HG02623 (cell line): Measurements from ENCODE around the gene RIPOR1.
"Not testable (repeated sequence)": the region's sequence is repeated elsewhere in the genome, so short reads cannot be mapped to it uniquely, and the experiment has no call there.

Experiments
- ATAC-seq: cut with Tn5 transposase; IDR thresholded peaks from one replicate; pipeline ENCODE4 v1.9.1; 2021; ENCODE audit warnings: moderate library complexity; ENCODE audit not compliant: unreplicated experiment

The RIPOR1 gene, protein sequence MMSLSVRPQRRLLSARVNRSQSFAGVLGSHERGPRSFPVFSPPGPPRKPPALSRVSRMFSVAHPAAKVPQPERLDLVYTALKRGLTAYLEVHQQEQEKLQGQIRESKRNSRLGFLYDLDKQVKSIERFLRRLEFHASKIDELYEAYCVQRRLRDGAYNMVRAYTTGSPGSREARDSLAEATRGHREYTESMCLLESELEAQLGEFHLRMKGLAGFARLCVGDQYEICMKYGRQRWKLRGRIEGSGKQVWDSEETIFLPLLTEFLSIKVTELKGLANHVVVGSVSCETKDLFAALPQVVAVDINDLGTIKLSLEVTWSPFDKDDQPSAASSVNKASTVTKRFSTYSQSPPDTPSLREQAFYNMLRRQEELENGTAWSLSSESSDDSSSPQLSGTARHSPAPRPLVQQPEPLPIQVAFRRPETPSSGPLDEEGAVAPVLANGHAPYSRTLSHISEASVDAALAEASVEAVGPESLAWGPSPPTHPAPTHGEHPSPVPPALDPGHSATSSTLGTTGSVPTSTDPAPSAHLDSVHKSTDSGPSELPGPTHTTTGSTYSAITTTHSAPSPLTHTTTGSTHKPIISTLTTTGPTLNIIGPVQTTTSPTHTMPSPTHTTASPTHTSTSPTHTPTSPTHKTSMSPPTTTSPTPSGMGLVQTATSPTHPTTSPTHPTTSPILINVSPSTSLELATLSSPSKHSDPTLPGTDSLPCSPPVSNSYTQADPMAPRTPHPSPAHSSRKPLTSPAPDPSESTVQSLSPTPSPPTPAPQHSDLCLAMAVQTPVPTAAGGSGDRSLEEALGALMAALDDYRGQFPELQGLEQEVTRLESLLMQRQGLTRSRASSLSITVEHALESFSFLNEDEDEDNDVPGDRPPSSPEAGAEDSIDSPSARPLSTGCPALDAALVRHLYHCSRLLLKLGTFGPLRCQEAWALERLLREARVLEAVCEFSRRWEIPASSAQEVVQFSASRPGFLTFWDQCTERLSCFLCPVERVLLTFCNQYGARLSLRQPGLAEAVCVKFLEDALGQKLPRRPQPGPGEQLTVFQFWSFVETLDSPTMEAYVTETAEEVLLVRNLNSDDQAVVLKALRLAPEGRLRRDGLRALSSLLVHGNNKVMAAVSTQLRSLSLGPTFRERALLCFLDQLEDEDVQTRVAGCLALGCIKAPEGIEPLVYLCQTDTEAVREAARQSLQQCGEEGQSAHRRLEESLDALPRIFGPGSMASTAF

DNA sequence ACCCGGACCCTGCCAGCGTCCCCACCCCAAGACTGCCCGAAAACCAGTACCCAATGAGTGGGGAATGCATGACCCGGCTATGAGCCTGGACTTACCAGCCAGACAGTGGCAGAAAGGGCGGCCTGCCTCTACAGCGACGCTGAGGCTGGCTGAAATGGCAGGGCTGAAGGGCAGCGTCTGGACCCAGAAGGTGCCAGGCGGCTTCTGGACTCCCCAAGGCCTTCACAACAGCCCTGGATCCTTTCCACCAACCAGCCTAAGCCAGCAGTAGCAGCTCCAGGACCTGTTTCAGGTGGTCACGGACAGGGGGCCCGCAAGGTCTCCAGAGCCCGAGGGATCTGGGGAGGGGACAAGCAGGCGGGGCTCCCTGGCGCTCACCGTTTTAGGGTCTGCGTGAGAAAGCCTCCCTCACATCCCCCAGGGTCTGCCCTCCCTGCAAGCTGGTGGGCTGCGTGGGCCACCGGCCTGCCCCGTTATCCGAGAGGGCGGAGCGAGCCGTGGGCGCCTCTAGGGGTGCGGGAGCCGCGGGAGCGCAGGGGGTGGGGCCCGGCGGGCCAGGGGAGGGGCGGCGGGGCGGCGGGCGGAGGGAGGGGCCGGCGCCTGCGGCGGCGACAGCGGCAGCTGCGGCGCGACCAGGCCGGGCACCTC is at the start of gene RIPOR1:
Gene RIPOR1, plus strand, starts transcription at position 608 of the 648 bp plus-strand sequence. CDS start 9,618 bp downstream, outside the sequence.
- no peak for ATAC-seq

DNA sequence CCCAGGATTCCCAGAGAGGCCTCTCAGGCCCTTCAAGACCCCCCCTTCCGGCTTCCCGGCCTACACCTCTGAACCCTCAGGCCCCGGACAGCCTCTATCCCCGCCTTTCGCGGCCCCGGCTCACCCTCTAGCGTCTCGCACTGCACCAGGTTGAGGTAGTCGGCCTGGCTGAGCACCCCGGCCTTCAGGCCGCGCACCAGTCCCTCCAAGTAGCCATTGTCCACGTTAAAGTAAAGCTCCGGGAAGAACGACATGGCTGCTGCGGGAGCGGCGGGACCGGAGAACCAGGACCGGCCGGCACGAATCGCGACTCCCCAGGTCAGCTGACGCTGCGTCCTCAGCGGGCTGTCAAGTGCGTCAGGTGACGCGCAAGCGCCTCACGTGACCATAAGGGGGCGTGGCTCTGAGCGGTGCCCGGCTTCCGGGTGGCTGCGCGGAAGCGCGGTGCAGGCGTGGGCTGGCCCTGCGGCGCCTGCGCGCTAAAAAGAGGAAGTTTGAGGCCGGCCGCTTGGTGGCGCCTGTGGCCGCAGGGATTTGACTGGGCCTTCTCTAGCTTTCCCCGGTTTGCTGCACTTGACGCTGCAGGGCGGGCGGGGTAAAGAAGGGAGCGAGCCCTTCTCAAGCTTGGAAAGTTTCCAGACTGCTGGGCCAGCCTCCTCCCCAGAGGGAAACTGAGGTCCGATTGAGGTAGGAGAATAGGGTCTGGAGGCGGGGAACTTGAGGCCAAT is 47.6 kb upstream of the RIPOR1 start, which contains the start of gene ATP6V0D1:
Gene ATP6V0D1, minus strand, starts transcription at position 325 of the 728 bp plus-strand sequence. Its CDS starts 71 bp downstream, at position 254.
- peak; percentile 94 for ATAC-seq

DNA sequence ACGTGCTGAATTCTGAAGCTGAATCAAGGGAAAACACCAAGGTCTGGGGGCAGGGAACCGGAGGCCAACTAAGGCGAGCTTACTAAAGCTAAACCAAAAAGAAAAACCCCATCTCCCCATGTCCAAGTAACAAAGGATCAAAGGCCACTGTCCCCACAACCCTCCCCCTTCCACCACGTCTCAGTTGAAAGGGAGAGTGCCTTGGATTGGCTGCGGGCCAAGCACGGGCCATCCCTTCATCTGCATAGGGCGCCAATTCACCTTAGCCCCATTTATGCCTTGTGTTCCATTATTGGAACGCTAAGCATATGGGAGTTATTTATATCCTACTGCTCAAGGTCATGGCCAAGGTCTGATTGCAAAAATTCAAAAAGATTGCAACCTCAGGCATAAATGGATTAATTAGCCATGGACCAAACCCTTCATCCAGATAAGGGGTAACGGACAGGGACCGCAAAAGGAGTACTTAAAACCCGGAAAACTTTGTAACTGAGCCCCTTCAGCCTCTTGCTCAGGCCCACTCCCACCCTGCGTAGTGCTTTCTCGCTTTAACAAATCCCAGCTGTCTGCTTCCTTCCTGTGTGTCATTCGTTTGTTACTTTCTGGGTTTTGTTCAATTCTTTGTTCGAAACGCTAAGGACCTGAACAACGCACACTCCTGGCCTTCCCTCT is 46.9 kb upstream of the RIPOR1 start:
- ATAC-seq, result no peak

- ATAC-seq, result no peak
These were observed 46.2 kb upstream of the RIPOR1 start for GRCh38 chr16:67482233-67482924.

DNA sequence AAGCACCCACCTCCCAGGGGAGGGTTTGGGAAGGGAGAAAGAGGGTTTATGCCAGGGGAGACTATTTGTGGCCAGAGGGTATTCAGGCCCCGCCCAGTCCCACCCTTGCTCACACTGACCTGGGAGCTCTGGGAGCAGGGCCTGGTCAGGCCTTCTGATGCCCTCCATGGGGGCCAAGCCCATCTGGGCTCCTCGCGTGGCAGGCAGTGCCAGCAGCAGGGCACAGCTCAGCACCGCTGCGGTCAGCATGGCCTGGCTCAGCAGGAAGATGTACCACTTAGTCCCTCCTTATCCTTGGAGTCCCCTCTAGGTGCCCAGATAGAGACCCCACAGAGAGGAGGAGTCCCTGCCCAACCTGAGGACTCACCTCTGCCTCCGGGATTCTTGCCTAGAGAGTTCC is 45.5 kb upstream of the RIPOR1 start, which contains the start of gene AGRP:
Gene AGRP, minus strand, starts transcription at position 398 of the 400 bp plus-strand sequence. Its CDS starts 149 bp downstream, at position 249.
- no peak for ATAC-seq

DNA sequence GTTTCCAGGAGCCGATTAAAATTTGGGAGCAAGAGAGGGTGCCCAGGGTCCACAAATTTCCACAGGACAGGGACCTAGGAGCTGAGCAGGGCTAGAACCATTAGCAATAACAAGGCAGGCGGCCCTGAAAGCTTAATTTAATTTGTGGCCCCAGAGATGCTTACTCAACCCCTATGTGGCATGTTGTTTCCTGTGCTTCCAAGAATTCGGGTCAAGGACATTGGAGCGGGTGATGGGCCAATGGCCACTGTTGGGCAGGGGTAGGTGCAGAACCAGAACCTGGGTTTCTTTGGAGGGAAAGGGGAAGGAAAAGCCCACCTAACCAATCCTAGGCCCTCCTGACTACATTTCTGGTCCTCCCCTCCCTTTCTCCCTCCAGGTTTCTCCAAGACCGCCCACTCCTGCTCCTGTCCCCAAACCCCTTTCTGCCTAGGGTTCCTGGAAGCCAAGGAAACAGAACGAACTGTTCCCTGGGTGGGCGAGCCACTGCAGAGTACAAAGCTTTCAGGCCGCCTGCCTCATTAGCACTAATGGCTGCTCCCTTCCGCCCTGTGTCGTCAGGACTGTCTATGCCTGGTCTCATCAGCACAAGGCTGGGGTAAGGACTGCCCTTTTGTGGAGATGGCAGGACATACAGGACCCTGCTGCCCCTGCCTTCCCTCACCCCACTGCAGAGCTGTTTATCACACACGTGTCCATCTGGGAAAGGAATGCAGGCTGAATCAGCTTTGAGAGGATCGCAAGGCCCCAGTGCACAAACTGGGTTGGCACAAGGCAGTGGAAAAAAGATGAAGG is 44.7 kb upstream of the RIPOR1 start:
- ATAC-seq, result no peak

- ATAC-seq, result no peak
These were observed 41.8 kb upstream of the RIPOR1 start for GRCh38 chr16:67486805-67487204.

- ATAC-seq, result not testable (repeated sequence)
These were observed 41.1 kb upstream of the RIPOR1 start for GRCh38 chr16:67487561-67487960.

GRCh38 chr16:67489401-67490083 is 39.1 kb upstream of the RIPOR1 start:
- ATAC-seq, result no peak

DNA sequence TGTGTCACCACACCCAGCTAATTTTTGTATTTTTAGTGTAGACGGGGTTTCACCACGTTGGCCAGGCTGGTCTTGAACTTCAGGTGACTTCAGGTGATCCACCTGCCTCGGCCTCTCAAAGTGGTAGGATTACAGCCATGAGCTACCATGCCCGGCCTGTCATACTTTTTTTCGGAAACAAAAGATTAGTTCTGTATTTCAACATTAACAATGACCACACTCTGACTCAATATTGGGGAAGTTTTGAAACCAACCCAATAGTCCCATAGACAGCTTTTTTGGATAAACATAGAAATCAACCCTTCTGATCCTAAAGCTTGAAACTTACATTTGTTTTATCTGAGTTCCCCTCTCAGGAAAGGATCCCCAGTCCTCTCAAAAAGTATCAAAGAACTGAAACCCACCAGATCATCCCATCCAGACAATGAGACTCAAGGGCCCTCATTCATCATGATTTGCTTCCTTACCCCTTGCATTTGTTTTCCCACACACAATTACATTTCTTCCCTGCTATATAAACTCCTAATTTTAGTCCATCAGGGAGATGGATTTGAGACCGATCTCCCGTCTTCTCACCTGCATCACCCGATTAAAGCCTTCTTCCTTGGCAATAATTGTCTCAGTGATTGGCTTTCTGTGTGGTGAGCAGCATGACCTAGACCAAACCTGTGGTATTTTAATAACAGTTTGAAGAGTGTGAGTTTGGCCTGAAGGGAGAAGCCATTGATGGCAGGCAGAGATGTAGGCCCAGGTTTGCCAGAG is 38.1 kb upstream of the RIPOR1 start:
- no peak for ATAC-seq

DNA sequence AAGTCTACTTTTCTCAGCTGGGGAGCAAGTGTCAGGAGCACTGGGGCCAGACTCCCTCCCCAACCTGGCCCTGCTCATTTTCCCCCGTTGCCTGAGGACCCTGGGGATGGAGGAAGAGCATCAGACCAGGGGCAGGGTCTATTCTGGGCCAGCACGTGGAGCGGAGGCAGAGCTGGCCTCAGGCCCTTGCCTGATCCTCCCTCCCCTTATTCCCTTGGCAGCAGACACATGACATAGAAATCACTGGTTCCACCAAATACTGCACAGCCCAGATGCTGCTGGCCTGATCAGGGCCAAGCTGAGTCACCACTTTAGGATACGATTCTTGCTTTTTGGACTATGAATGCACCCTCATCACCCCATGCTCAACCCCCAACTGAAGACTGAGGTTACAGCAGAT is 29.5 kb upstream of the RIPOR1 start:
- ATAC-seq, result no peak

DNA sequence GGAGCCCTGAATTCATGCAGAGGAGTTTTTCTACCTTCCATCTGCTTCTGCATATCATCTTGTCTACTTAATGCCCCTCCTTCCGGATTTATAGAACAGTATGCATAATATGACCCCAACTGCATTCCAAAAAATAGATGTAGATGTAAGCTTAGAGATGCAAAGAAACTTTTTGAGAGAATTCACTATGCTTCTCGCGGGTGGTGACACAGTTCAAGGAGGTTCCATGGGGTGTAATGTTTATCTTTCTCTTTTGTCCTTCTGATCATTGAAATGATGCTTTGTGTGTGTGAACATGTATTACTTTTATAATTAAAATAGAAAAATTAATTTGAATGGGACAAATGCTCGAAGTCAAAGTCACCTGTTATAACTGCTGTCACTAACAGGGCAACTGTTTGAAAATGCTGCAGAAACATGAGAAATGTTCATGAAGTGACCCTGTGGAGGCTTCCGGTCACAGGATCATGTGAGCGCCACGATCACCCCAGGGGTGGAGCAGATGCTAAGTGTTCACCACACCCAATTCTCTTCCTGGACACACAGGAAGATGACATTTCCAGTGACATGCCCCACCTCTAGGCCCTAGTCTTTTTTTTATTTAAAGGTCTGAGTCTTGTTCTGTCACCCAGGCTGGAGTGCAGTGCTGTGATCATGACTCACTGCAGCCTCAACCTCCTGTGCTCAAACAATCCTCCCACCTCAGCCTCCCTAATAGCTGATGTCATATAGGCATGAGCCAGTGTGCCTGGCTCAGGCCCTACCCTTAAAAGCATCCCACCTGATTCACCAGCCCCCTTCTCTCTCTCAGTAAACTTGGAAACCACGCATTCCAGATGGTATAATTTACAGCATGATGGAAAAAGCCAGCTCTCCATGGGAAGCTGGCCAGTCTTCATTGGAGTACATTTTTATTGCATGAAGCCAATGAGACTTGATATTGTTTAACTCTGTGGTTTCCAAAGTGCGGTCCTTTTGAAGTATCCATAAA is 24.3 kb upstream of the RIPOR1 start:
- no peak for ATAC-seq

DNA sequence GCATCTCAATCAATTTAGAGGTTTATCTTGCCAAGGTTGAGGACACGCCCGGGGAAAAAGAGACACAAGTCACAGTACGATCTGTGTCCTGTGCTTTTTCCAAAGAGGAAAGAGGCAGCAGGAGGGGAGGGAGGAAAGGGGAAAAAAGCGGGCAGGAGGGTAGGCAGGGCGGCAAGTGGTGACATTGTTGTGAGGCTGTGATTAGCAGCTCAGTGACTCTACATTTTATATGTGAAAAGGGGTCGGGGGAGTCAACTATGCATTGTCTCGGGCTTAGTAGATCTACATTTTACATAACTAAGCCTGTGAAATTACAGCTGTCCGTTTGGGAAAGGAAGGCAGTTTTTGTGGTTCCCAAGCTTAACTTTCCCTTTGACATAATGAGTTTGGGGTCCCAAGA is 22.2 kb upstream of the RIPOR1 start:
- no peak for ATAC-seq

GRCh38 chr16:67509016-67509415 is 19.6 kb upstream of the RIPOR1 start:
- no peak for ATAC-seq

DNA sequence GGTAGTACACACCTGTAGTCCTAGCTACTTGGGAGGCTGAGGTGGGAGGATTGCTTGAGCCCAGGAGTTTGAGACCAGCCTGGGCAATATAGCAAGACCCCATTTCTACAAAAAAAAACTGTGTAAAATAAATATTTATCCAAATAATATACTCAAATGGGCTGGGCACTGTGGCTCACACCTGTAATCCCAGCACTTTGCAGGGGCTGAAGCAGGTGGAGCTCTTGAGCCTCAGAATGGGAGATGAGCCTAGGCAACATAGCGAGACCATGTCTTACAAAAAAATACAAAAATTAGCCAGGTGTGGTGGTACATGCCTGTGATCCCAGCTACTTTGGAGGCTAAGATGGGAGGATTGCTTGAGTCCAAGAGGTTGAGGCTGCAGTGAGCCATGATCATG is 14.7 kb upstream of the RIPOR1 start:
- not testable (repeated sequence) for ATAC-seq
